ENCODE data around the gene BMPR2.
"Not testable (repeated sequence)": the region's sequence is repeated elsewhere in the genome, so short reads cannot be mapped to it uniquely, and the experiment has no call there.

- not testable (repeated sequence) for TF ChIP-seq CTCF (conservative IDR thresholded peaks at IDR 0.05; ENCODE audit: low read length); EZH2phosphoT487 (IDR thresholded peaks at IDR 0.05; ENCODE audit: borderline replicate concordance)
Observed at GRCh38 chr2:202496835-202497472, 120.8 kb downstream of the BMPR2 start.

All from Loucy (cell line).